HEK293 (cell line): ENCODE results near the gene LRPPRC.

Source experiments
- GLIS2 ChIP-seq: fragments of 450-650 bp; formaldehyde crosslinking; IDR thresholded peaks from 2 replicates; pipeline ENCODE4 v1.5.1; 2016; ENCODE audit warnings: missing biosample characterization, missing genetic modification characterization
- KLF10 ChIP-seq: fragments of 450-650 bp; IDR thresholded peaks from 2 replicates; pipeline ENCODE4 v1.5.1; 2018; ENCODE audit warnings: missing biosample characterization, mild to moderate bottlenecking, missing genetic modification characterization
- KLF7 ChIP-seq: fragments of 450-650 bp; formaldehyde crosslinking; IDR thresholded peaks from 2 replicates; pipeline ENCODE4 v1.5.1; 2016; ENCODE audit warnings: missing biosample characterization, missing genetic modification characterization, borderline replicate concordance
- SP2 ChIP-seq: fragments of 450-650 bp; formaldehyde crosslinking; IDR thresholded peaks from 2 replicates; pipeline ENCODE4 v1.5.1; 2016; ENCODE audit warnings: missing biosample characterization, missing genetic modification characterization
- ZIC2 ChIP-seq: fragments of 450-650 bp; formaldehyde crosslinking; IDR thresholded peaks from 2 replicates; pipeline ENCODE4 v1.5.1; 2016; ENCODE audit warnings: missing biosample characterization, missing genetic modification characterization
- ZNF133 ChIP-seq: fragments of 450-650 bp; formaldehyde crosslinking; IDR thresholded peaks from 2 replicates; pipeline ENCODE4 v1.5.1; 2016; ENCODE audit warnings: missing biosample characterization, missing genetic modification characterization
- ZNF184 ChIP-seq: fragments of 450-650 bp; IDR thresholded peaks from 2 replicates; pipeline ENCODE4 v1.5.1; 2018; ENCODE audit warnings: missing biosample characterization, mild to moderate bottlenecking, missing genetic modification characterization
- ZNF221 ChIP-seq: fragments of 450-650 bp; formaldehyde crosslinking; IDR thresholded peaks from 2 replicates; pipeline ENCODE4 v1.5.1; 2017; ENCODE audit warnings: missing biosample characterization, missing genetic modification characterization, borderline replicate concordance
- ZNF24 ChIP-seq: fragments of 450-650 bp; formaldehyde crosslinking; IDR thresholded peaks from 2 replicates; pipeline ENCODE4 v1.5.1; 2016; ENCODE audit warnings: missing biosample characterization, missing genetic modification characterization
- ZNF266 ChIP-seq: fragments of 450-650 bp; formaldehyde crosslinking; IDR thresholded peaks from 2 replicates; pipeline ENCODE4 v1.5.1; 2016; ENCODE audit warnings: missing biosample characterization, missing genetic modification characterization, low read depth
- ZNF302 ChIP-seq: fragments of 450-650 bp; formaldehyde crosslinking; IDR thresholded peaks from 2 replicates; pipeline ENCODE4 v1.5.1; 2016; ENCODE audit warnings: missing biosample characterization, missing genetic modification characterization, low read depth
- ZNF335 ChIP-seq: fragments of 450-650 bp; formaldehyde crosslinking; conservative IDR thresholded peaks from 2 replicates; pipeline ENCODE4 v1.5.1; 2016; ENCODE audit warnings: missing biosample characterization, missing genetic modification characterization
- ZNF354C ChIP-seq: fragments of 450-650 bp; formaldehyde crosslinking; IDR thresholded peaks from 2 replicates; pipeline ENCODE4 v1.5.1; 2016; ENCODE audit warnings: missing biosample characterization, missing genetic modification characterization, low read depth, borderline replicate concordance
- ZNF366 ChIP-seq: fragments of 450-650 bp; formaldehyde crosslinking; conservative IDR thresholded peaks from 2 replicates; pipeline ENCODE4 v1.5.1; 2016; ENCODE audit warnings: missing biosample characterization, missing genetic modification characterization
- ZNF37A ChIP-seq: fragments of 450-650 bp; IDR thresholded peaks from 2 replicates; pipeline ENCODE4 v1.5.1; 2018; ENCODE audit warnings: missing biosample characterization, missing genetic modification characterization
- ZNF423 ChIP-seq: fragments of 450-650 bp; formaldehyde crosslinking; IDR thresholded peaks from 2 replicates; pipeline ENCODE4 v1.5.1; 2016; ENCODE audit warnings: missing biosample characterization, missing genetic modification characterization
- ZNF473 ChIP-seq: fragments of 450-650 bp; formaldehyde crosslinking; IDR thresholded peaks from 2 replicates; pipeline ENCODE4 v1.5.1; 2017; ENCODE audit warnings: missing biosample characterization, missing genetic modification characterization
- ZNF530 ChIP-seq: fragments of 450-650 bp; formaldehyde crosslinking; IDR thresholded peaks from 2 replicates; pipeline ENCODE4 v1.5.1; 2016; ENCODE audit warnings: low read depth, missing biosample characterization, missing genetic modification characterization
- ZNF549 ChIP-seq: fragments of 450-650 bp; IDR thresholded peaks from 2 replicates; pipeline ENCODE4 v1.5.1; 2018; ENCODE audit warnings: missing biosample characterization, missing genetic modification characterization, mild to moderate bottlenecking, inconsistent platforms, moderate library complexity
- ZNF600 ChIP-seq: fragments of 450-650 bp; formaldehyde crosslinking; IDR thresholded peaks from 2 replicates; pipeline ENCODE4 v1.5.1; 2016; ENCODE audit warnings: missing biosample characterization, missing genetic modification characterization
- ZNF626 ChIP-seq: fragments of 450-650 bp; sonication (Bioruptor Pico); formaldehyde crosslinking; IDR thresholded peaks from 2 replicates; pipeline ENCODE4 v1.5.1; 2018; ENCODE audit warnings: missing biosample characterization, missing genetic modification characterization, inconsistent platforms
- ZNF654 ChIP-seq: fragments of 450-650 bp; formaldehyde crosslinking; IDR thresholded peaks from 2 replicates; pipeline ENCODE4 v1.5.1; 2016; ENCODE audit warnings: low read depth, missing biosample characterization, missing genetic modification characterization
- ZNF660 ChIP-seq: fragments of 450-650 bp; IDR thresholded peaks from 2 replicates; pipeline ENCODE4 v1.5.1; 2018; ENCODE audit warnings: missing biosample characterization, mild to moderate bottlenecking, missing genetic modification characterization
- ZNF670 ChIP-seq: fragments of 450-650 bp; formaldehyde crosslinking; IDR thresholded peaks from 2 replicates; pipeline ENCODE4 v1.5.1; 2016; ENCODE audit warnings: missing biosample characterization, missing genetic modification characterization, low read depth
- ZNF76 ChIP-seq: fragments of 450-650 bp; formaldehyde crosslinking; IDR thresholded peaks from 2 replicates; pipeline ENCODE4; 2016; ENCODE audit warnings: low read depth, missing biosample characterization, missing genetic modification characterization, borderline replicate concordance
- ZNF777 ChIP-seq: fragments of 450-650 bp; formaldehyde crosslinking; IDR thresholded peaks from 2 replicates; pipeline ENCODE4 v1.5.1; 2017; ENCODE audit warnings: missing biosample characterization, missing genetic modification characterization, borderline replicate concordance
- ZSCAN30 ChIP-seq: fragments of 450-650 bp; IDR thresholded peaks from 2 replicates; pipeline ENCODE4 v1.5.1; 2018; ENCODE audit warnings: missing biosample characterization, mild to moderate bottlenecking, missing genetic modification characterization, moderate library complexity
- TF ChIP-seq, protein P1 (sequence below): fragments of 450-650 bp; formaldehyde crosslinking; conservative IDR thresholded peaks from 2 replicates; pipeline ENCODE4 v1.5.1; 2016; ENCODE audit warnings: low read depth, missing biosample characterization, missing genetic modification characterization
- TF ChIP-seq, protein P2 (sequence below): fragments of 450-650 bp; formaldehyde crosslinking; IDR thresholded peaks from 2 replicates; pipeline ENCODE4 v1.5.0; 2017; ENCODE audit warnings: missing biosample characterization, missing genetic modification characterization, borderline replicate concordance
- TF ChIP-seq, protein P3 (sequence below): fragments of 450-650 bp; formaldehyde crosslinking; IDR thresholded peaks from 2 replicates; pipeline ENCODE4 v1.5.1; 2016; ENCODE audit warnings: missing biosample characterization, missing genetic modification characterization
- TF ChIP-seq, protein P4 (sequence below): sonication (generic); formaldehyde crosslinking; IDR thresholded peaks from 2 replicates; pipeline ENCODE4 v1.8.1; 2022; ENCODE audit warnings: mild to moderate bottlenecking, moderate library complexity, missing genetic modification reagents

The LRPPRC gene

DNA sequence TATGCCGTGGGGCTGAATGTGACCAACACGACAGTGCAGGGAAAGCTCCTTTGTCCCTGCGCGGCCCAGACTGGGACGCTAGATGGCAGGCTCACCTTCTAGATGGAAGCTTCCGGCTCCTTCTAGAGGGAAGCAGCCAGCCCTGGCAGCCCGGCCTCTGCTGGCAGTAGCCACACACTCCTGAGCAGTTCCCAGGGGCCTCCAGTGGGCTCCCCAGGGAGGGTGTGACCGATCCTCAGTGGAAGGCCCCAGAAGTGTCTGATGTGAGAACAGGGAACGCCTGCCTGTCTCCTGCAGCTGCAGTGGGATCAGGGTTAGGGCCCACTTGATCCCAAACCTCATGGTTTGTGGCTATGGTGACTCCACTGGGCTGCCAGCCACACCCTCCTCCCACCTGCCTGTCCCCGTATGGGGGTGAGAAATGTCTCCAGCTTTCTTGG lies 48.5 kb upstream of the LRPPRC start (continued):
- TF ChIP-seq, protein P1, sequence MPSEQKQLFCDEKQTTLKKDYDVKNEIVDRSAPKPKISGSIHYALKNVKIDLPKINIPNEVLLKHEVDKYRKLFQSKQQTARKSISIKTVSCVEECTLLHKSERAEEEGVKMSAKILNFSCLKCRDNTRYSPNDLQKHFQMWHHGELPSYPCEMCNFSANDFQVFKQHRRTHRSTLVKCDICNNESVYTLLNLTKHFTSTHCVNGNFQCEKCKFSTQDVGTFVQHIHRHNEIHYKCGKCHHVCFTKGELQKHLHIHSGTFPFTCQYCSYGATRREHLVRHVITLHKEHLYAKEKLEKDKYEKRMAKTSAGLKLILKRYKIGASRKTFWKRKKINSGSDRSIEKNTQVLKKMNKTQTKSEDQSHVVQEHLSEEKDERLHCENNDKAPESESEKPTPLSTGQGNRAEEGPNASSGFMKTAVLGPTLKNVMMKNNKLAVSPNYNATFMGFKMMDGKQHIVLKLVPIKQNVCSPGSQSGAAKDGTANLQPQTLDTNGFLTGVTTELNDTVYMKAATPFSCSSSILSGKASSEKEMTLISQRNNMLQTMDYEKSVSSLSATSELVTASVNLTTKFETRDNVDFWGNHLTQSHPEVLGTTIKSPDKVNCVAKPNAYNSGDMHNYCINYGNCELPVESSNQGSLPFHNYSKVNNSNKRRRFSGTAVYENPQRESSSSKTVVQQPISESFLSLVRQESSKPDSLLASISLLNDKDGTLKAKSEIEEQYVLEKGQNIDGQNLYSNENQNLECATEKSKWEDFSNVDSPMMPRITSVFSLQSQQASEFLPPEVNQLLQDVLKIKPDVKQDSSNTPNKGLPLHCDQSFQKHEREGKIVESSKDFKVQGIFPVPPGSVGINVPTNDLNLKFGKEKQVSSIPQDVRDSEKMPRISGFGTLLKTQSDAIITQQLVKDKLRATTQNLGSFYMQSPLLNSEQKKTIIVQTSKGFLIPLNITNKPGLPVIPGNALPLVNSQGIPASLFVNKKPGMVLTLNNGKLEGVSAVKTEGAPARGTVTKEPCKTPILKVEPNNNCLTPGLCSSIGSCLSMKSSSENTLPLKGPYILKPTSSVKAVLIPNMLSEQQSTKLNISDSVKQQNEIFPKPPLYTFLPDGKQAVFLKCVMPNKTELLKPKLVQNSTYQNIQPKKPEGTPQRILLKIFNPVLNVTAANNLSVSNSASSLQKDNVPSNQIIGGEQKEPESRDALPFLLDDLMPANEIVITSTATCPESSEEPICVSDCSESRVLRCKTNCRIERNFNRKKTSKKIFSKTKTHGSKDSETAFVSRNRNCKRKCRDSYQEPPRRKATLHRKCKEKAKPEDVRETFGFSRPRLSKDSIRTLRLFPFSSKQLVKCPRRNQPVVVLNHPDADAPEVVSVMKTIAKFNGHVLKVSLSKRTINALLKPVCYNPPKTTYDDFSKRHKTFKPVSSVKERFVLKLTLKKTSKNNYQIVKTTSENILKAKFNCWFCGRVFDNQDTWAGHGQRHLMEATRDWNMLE (tag by site-specific recombination): peak; percentile 20; the same call in 1 of the 2 replicates
- TF ChIP-seq, protein P2, sequence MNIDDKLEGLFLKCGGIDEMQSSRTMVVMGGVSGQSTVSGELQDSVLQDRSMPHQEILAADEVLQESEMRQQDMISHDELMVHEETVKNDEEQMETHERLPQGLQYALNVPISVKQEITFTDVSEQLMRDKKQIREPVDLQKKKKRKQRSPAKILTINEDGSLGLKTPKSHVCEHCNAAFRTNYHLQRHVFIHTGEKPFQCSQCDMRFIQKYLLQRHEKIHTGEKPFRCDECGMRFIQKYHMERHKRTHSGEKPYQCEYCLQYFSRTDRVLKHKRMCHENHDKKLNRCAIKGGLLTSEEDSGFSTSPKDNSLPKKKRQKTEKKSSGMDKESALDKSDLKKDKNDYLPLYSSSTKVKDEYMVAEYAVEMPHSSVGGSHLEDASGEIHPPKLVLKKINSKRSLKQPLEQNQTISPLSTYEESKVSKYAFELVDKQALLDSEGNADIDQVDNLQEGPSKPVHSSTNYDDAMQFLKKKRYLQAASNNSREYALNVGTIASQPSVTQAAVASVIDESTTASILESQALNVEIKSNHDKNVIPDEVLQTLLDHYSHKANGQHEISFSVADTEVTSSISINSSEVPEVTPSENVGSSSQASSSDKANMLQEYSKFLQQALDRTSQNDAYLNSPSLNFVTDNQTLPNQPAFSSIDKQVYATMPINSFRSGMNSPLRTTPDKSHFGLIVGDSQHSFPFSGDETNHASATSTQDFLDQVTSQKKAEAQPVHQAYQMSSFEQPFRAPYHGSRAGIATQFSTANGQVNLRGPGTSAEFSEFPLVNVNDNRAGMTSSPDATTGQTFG (tag by site-specific recombination): no peak
- TF ChIP-seq ZNF366 (tag by site-specific recombination) (no peak), GLIS2 (tag by site-specific recombination) (peak; percentile 42; the same call in 1 of the 2 replicates), ZNF600 (tag by site-specific recombination) (0 out of 2 replicates have a peak, but pooled peaks have one; percentile 23), ZNF133 (tag by site-specific recombination) (no peak), ZSCAN30 (tag by site-specific recombination) (peak; percentile 100), SP2 (no peak), ZIC2 (tag by site-specific recombination) (0 out of 2 replicates have a peak, but pooled peaks have one; percentile 21), ZNF777 (no peak), ZNF423 (peak; percentile 46; the same call in 1 of the 2 replicates), ZNF626 (tag by site-specific recombination) (no peak), ZNF660 (peak; percentile 43; the same call in 1 of the 2 replicates), ZNF184 (tag by site-specific recombination) (no peak), KLF10 (tag by site-specific recombination) (no peak), ZNF549 (tag by site-specific recombination) (no peak), ZNF24 (tag by site-specific recombination) (no peak), ZNF221 (no peak), ZNF335 (tag by site-specific recombination) (peak; percentile 60), ZNF530 (no peak), ZNF670 (tag by site-specific recombination) (no peak), ZNF266 (tag by site-specific recombination) (no peak), ZNF302 (tag by site-specific recombination) (no peak), ZNF654 (tag by site-specific recombination) (peak; percentile 92), ZNF473 (no peak), ZNF76 (tag by site-specific recombination) (no peak), ZNF37A (tag by site-specific recombination) (no peak), ZNF354C (no peak), KLF7 (tag by site-specific recombination) (no peak)
- TF ChIP-seq, protein P3, sequence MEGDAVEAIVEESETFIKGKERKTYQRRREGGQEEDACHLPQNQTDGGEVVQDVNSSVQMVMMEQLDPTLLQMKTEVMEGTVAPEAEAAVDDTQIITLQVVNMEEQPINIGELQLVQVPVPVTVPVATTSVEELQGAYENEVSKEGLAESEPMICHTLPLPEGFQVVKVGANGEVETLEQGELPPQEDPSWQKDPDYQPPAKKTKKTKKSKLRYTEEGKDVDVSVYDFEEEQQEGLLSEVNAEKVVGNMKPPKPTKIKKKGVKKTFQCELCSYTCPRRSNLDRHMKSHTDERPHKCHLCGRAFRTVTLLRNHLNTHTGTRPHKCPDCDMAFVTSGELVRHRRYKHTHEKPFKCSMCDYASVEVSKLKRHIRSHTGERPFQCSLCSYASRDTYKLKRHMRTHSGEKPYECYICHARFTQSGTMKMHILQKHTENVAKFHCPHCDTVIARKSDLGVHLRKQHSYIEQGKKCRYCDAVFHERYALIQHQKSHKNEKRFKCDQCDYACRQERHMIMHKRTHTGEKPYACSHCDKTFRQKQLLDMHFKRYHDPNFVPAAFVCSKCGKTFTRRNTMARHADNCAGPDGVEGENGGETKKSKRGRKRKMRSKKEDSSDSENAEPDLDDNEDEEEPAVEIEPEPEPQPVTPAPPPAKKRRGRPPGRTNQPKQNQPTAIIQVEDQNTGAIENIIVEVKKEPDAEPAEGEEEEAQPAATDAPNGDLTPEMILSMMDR (tag by site-specific recombination): peak; percentile 95
- TF ChIP-seq, protein P4, sequence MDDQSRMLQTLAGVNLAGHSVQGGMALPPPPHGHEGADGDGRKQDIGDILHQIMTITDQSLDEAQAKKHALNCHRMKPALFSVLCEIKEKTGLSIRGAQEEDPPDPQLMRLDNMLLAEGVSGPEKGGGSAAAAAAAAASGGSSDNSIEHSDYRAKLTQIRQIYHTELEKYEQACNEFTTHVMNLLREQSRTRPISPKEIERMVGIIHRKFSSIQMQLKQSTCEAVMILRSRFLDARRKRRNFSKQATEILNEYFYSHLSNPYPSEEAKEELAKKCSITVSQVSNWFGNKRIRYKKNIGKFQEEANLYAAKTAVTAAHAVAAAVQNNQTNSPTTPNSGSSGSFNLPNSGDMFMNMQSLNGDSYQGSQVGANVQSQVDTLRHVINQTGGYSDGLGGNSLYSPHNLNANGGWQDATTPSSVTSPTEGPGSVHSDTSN (CRISPR knock-in tag): no peak
